ENCODE measurements around the gene MTG2. TPM values are rescaled to one million over a fixed set of nuclear protein-coding genes. Genes with fewer than 3 reads are reported as not detected.

The MTG2 gene, protein sequence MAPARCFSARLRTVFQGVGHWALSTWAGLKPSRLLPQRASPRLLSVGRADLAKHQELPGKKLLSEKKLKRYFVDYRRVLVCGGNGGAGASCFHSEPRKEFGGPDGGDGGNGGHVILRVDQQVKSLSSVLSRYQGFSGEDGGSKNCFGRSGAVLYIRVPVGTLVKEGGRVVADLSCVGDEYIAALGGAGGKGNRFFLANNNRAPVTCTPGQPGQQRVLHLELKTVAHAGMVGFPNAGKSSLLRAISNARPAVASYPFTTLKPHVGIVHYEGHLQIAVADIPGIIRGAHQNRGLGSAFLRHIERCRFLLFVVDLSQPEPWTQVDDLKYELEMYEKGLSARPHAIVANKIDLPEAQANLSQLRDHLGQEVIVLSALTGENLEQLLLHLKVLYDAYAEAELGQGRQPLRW
- total RNA-seq, result 23.4 and 32.9 TPM in 2 replicates
- 20.4 and 27.8 TPM in 2 replicates for polyA plus RNA-seq

DNA sequence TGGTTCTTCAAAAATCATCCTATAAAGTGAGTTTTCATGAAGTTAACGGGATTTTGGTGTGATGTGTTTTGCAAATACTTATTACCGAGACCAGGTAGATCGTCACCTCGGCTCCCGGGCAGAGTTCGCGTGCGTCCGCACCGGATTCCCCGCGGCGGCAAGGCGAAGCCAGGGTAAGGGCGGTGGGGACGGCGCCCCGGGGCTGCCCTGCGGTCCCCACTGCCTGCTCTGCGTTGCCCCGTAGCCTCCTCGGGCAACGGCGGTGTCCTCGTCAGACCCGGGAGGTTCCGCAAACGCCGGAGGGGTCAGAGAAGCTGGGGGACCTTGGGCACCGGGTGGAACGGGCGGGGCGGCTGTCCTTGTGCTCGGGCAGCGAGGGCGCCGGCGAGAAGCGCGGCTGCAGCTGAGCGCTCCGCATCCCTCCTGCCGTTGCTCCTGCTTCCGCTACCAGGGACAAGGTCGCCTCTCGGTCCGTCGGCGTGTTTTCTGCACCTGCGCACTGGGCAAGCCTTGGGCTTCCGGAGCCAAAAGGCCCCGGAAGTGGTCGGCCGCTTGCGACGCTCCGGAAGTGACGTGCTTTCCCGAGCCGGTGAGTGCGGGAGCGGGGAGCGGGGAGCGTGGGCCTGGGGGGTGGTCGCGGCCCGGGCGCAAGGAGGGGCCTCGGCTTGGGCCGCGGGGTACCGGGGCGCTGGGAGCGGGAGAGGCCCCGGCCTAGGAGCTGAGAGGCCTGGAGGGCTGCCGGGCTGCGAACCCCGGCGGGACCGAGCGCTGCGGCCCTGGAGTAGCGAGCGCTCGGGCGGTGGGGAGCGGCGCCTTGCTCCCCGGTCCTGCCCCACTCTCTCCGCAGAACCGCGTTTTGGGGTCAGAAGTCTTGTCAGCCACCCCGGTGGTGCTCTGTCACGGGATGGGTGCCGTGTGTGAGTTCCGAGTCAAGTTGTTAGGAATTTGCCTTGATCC, at the start of gene MTG2:
Gene MTG2 (plus strand): TSS at position 560 of the 957 bp plus-strand sequence. CDS start 10,393 bp downstream, outside the sequence.
- DNase-seq (ENCODE audit: low read depth in 1 of 2, low spot score in 1 of 2), result peak; percentile 96 to 98
- H3K36me3 ChIP-seq, result peaks cover 7% of the 10 kb centered on the region
- peaks cover 17% of the 10 kb centered on the region for H3K4me1 ChIP-seq (ENCODE audit: low read depth)
- peak within 1 kb of the TSS; percentile 90 for H3K27ac ChIP-seq
- H3K4me3 ChIP-seq, result peak within 1 kb of the TSS; percentile 54
- no peaks in the 10 kb centered on the region for H3K9me3 ChIP-seq (ENCODE audit: low read depth)
- no peak for TF ChIP-seq CTCF (IDR thresholded peaks at IDR 0.05; ENCODE audit: low read depth, low read length)
- H3K27me3 ChIP-seq, result no peaks in the 10 kb centered on the region

DNA sequence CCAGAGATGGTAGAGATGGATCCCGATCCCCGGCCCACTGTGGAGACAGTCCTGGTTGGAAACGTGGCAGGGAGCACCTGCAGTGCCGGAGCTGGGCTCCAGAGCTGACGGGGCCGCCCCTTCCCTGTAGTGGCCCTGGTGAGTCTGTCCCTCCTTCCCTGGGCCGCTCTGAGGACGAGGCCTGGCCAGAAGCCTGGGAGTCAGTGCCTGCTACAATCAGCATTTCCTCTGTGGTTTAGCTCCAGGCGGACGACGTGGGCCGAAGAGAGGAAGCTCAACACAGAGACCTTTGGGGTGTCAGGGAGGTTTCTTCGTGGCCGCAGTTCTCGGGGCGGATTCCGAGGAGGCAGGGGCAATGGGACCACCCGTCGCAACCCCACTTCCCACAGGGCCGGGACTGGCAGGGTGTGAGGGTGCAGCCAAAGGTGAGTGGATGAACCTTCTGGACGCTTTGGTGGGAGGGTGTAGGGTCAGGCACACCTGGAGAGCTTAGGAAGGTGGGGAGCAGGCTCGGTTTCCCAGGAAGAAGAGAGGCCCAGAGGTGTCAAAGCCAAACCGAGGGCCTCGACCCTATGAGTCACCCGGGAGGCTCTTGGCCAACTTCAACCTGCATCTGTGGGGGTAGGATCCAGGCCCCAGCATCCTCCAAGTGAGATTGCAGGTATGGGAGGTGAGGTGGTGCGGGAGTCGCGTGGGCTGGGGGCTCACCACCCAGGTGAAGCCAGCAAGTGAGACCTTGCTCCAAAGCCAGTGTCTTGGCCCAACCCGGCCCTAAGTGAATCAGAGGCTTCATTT, 49.6 kb upstream of the MTG2 start:
- Histone ChIP-seq H3K4me3 (no peak overlapping the region), H3K4me1 (ENCODE audit: low read depth) (no peaks in the 10 kb centered on the region), H3K27me3 (no peaks in the 10 kb centered on the region), H3K27ac (peak overlapping the region; percentile 28), H3K36me3 (peaks cover 78% of the 10 kb centered on the region), H3K9me3 (ENCODE audit: low read depth) (no peaks in the 10 kb centered on the region)
- TF ChIP-seq CTCF (IDR thresholded peaks at IDR 0.05; ENCODE audit: low read depth, low read length), result no peak
- peak in 1 of 2 donors; percentile 50 for DNase-seq (ENCODE audit: low read depth in 1 of 2, low spot score in 1 of 2)

DNA sequence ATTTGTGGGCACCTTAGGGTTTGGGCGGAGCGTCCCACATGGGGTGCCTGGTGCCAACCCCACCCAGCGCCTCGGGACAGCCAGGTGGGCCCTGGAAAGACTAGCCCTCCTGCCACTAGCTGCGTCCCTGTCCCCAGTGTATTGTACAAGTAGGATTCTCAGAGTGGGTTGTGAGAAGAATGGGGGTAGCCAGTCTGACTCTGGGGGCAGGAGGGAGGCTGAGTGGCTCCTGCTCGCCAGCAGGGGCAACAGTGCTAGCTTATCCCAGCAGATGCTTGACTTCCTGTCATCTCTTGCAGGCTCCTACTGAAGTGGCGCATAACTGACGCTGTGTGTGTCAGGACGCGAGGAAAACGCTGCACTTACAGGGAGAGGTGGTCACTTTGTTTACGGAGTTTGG, 49.0 kb upstream of the MTG2 start:
- TF ChIP-seq CTCF (IDR thresholded peaks at IDR 0.05; ENCODE audit: low read depth, low read length), result no peak
- H3K27me3 ChIP-seq, result no peaks in the 10 kb centered on the region
- no peak for DNase-seq (ENCODE audit: low read depth in 1 of 2, low spot score in 1 of 2)
- H3K36me3 ChIP-seq, result peaks cover 77% of the 10 kb centered on the region
- H3K4me1 ChIP-seq (ENCODE audit: low read depth), result no peaks in the 10 kb centered on the region
- no peak overlapping the region for H3K4me3 ChIP-seq
- no peak overlapping the region for H3K27ac ChIP-seq
- no peaks in the 10 kb centered on the region for H3K9me3 ChIP-seq (ENCODE audit: low read depth)

DNA sequence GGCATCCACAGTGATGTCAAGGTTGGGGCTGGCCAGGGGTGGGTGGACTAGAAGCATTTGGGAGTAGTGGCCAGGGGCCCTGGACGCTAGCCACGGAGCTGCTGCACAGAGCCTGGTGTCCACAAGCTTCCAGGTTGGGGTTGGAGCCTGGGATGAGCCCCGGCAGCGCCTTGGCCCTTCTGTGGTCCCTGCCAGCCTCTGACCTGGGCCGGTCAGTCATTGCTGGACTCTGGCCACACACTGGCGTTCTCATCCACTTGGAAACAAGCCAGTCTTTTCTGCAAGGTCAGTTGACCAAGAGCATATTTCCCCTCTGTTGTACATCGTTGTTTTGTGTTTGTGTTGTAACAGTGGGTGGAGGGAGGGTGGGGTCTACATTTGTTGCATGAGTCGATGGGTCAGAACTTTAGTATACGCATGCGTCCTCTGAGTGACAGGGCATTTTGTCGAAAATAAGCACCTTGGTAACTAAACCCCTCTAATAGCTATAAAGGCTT, 48.0 kb upstream of the MTG2 start:
- Histone ChIP-seq H3K4me1 (ENCODE audit: low read depth) (no peaks in the 10 kb centered on the region), H3K36me3 (peaks cover 79% of the 10 kb centered on the region), H3K4me3 (no peak overlapping the region), H3K9me3 (ENCODE audit: low read depth) (no peaks in the 10 kb centered on the region), H3K27ac (peak overlapping the region; percentile 48), H3K27me3 (no peaks in the 10 kb centered on the region)
- peak in 1 of 2 donors; percentile 69 for DNase-seq (ENCODE audit: low read depth in 1 of 2, low spot score in 1 of 2)
- TF ChIP-seq CTCF (IDR thresholded peaks at IDR 0.05; ENCODE audit: low read depth, low read length), result no peak
